OCI-LY7 (cell line): ENCODE data around the gene FAAH2. TPM values are rescaled to one million over a fixed set of nuclear protein-coding genes. Genes with fewer than 3 reads are reported as not detected.

Experiments
- BruUV-seq: library from RNA; stranded (reverse); fragments of 400-500 nt; replicated peaks from 2 replicates; lab custom pipeline; 2021; lab: Mats Ljungman, UMichigan
- CTCF ChIA-PET: fragments of 300-600 bp; sonication (Branson Sonifier 250); formaldehyde crosslinking; loops from one replicate; lab custom pipeline; 2022; ENCODE audit warnings: antibody characterized with exemption; ENCODE audit not compliant: unreplicated experiment; lab: Charles Lee
- POLR2A ChIA-PET: fragments of 300-600 bp; sonication (Branson Sonifier 250); formaldehyde crosslinking; loops from one replicate; lab custom pipeline; 2022; ENCODE audit warnings: antibody characterized with exemption; lab: Charles Lee
- DNase-seq: peaks from one replicate; pipeline ENCODE4 v3.0.0-alpha.2; 2015; ENCODE audit warnings: low spot score
- H2AFZ ChIP-seq: fragments of 200-600 bp; sonication (generic), shearing (Covaris generic); 2 replicates; pipeline ENCODE4 v1.6.1; 2014; ENCODE audit warnings: mild to moderate bottlenecking, antibody characterized with exemption, low read length, moderate library complexity
- H3K27ac ChIP-seq: fragments of 200-600 bp; sonication (generic); 2 replicates; pipeline ENCODE4 v1.5.1; 2014; ENCODE audit warnings: mixed run types, low read depth, mild to moderate bottlenecking, moderate library complexity, low read length, inconsistent platforms; ENCODE audit not compliant: poor library complexity, severe bottlenecking
- H3K36me3 ChIP-seq: fragments of 200-600 bp; sonication (generic); 2 replicates; pipeline ENCODE4 v1.6.1; 2014; ENCODE audit warnings: mild to moderate bottlenecking, antibody characterized with exemption, low read length, moderate library complexity, mixed read lengths; ENCODE audit not compliant: insufficient read depth
- H3K4me1 ChIP-seq: fragments of 200-600 bp; sonication (generic); 2 replicates; pipeline ENCODE4 v1.5.1; 2014; ENCODE audit warnings: mild to moderate bottlenecking, low read length; ENCODE audit not compliant: insufficient read depth, poor library complexity, severe bottlenecking
- H3K4me2 ChIP-seq: fragments of 200-600 bp; sonication (generic); 2 replicates; pipeline ENCODE4 v1.6.1; 2014; ENCODE audit warnings: mild to moderate bottlenecking, low read length
- H3K4me3 ChIP-seq: fragments of 200-600 bp; sonication (generic); 2 replicates; pipeline ENCODE4 v1.5.1; 2014; ENCODE audit warnings: mild to moderate bottlenecking, low read depth, low read length; ENCODE audit not compliant: poor library complexity, severe bottlenecking
- H3K79me2 ChIP-seq: fragments of 200-600 bp; sonication (generic); 2 replicates; pipeline ENCODE4 v1.6.1; 2016; ENCODE audit warnings: low read depth, mild to moderate bottlenecking, low read length, moderate library complexity, mixed read lengths; ENCODE audit not compliant: insufficient read depth
- H3K9me2 ChIP-seq: fragments of 200-600 bp; sonication (generic); 2 replicates; pipeline ENCODE4 v1.6.1; 2016; ENCODE audit warnings: mild to moderate bottlenecking, low read length, mixed read lengths; ENCODE audit not compliant: insufficient read depth
- H3K9me3 ChIP-seq: fragments of 200-600 bp; sonication (generic); 2 replicates; pipeline ENCODE4 v1.6.1; 2014; ENCODE audit warnings: mild to moderate bottlenecking, mixed run types, low read length, mixed read lengths
- H4K20me1 ChIP-seq: fragments of 200-600 bp; sonication (generic); 2 replicates; pipeline ENCODE4 v1.6.1; 2014; ENCODE audit warnings: mild to moderate bottlenecking, antibody characterized with exemption, low read length, moderate library complexity, mixed read lengths; ENCODE audit not compliant: insufficient read depth
- EZH2phosphoT487 ChIP-seq: fragments of 200-600 bp; sonication (generic); IDR thresholded peaks from 2 replicates; pipeline ENCODE4 v1.6.1; 2018; ENCODE audit warnings: low read depth, borderline replicate concordance, mild to moderate bottlenecking, mixed run types, antibody characterized with exemption, low read length, moderate library complexity, mixed read lengths
- intact Hi-C: fragments of 100-400 bp; cut with micrococcal nuclease; formaldehyde crosslinking; loops from one replicate; pipeline ENCODE4 v1.10.0; 2022; ENCODE audit not compliant: unreplicated experiment
- total RNA-seq, 2 experiments: library from RNA; depleted of rRNA in 1 of 2; stranded (reverse); fragments of >200 nt in 1 of 2; shearing (Covaris generic) in 1 of 2; gene quantifications; 2 replicates each; pipeline ENCODE4 v1.2.3, GENCODE V29; 2014 to 2022
- TF ChIP-seq, protein P1 (sequence below): fragments of 200-600 bp; sonication (generic); conservative IDR thresholded peaks from 2 replicates; pipeline ENCODE4 v1.5.1; 2014; ENCODE audit warnings: mild to moderate bottlenecking, antibody characterized with exemption, low read length, moderate library complexity, mixed read lengths

The FAAH2 gene
- total RNA-seq, 2 experiments from 2014 or later = 1.3 to 6.3 TPM

DNA sequence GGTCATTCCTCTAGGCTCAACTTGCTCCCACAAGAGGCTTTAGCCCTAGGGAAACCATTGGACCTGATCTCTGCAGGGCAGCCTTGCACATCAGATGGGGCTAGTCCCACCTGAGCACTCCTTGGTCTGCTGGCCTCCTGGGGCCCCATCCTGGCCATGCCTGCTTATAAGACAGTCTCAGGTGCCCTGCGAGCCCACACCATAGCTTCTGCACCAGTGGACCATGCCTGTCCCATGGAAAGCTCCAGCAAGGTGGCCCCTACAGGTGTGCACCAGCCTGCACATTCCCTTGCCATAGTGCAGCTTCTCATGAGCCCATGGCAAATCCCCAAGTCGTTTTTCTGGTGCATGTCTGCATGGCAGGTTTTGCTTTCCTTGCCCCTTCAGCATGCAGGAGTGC is 19.6 kb upstream of the FAAH2 start:
- no peaks in the 10 kb centered on the region for H3K79me2 ChIP-seq
- intact Hi-C loops = no loop called here
- H4K20me1 ChIP-seq = no peaks in the 10 kb centered on the region
- H3K9me2 ChIP-seq = no peaks in the 10 kb centered on the region
- ChIA-PET POLR2A (no interaction called here), CTCF (no interaction called here)
- no TSS peak for BruUV-seq
- no peak overlapping the region for H3K4me3 ChIP-seq
- H3K27ac ChIP-seq = no peak overlapping the region
- H3K4me2 ChIP-seq = no peak overlapping the region
- DNase-seq = no peak
- no peaks in the 10 kb centered on the region for H3K9me3 ChIP-seq
- TF ChIP-seq, protein P1, sequence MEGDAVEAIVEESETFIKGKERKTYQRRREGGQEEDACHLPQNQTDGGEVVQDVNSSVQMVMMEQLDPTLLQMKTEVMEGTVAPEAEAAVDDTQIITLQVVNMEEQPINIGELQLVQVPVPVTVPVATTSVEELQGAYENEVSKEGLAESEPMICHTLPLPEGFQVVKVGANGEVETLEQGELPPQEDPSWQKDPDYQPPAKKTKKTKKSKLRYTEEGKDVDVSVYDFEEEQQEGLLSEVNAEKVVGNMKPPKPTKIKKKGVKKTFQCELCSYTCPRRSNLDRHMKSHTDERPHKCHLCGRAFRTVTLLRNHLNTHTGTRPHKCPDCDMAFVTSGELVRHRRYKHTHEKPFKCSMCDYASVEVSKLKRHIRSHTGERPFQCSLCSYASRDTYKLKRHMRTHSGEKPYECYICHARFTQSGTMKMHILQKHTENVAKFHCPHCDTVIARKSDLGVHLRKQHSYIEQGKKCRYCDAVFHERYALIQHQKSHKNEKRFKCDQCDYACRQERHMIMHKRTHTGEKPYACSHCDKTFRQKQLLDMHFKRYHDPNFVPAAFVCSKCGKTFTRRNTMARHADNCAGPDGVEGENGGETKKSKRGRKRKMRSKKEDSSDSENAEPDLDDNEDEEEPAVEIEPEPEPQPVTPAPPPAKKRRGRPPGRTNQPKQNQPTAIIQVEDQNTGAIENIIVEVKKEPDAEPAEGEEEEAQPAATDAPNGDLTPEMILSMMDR = no peak
- no peak for TF ChIP-seq EZH2phosphoT487
- no peaks in the 10 kb centered on the region for H3K4me1 ChIP-seq
- no peak overlapping the region for H2AFZ ChIP-seq
- no peaks in the 10 kb centered on the region for H3K36me3 ChIP-seq

DNA sequence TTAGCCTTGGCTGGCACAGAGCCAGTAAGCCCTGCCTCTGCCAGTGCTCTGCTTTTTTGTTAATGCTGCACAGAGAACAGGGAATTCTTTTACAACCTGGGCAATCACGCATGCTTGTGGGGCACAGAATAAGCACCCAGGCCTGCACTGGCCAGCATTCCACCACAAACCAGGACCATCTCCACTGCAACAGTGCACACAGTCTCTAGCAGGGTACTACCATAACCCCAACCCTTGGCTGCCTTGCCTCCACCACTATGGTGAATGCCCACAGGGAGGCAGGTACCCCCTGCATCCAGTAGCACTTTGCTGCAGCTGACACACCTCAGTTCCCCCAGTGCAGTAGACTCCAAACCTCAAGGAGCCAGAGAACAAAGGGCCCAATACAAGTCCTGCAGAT is 19.2 kb upstream of the FAAH2 start:
- no peaks in the 10 kb centered on the region for H3K9me2 ChIP-seq
- intact Hi-C loops = no loop called here
- no peaks in the 10 kb centered on the region for H4K20me1 ChIP-seq
- POLR2A ChIA-PET = no interaction called here
- DNase-seq = no peak
- no peaks in the 10 kb centered on the region for H3K4me1 ChIP-seq
- no peaks in the 10 kb centered on the region for H3K36me3 ChIP-seq
- H3K4me3 ChIP-seq = no peak overlapping the region
- H3K27ac ChIP-seq = no peak overlapping the region
- no peak overlapping the region for H3K4me2 ChIP-seq
- no peaks in the 10 kb centered on the region for H3K79me2 ChIP-seq
- no peak for TF ChIP-seq EZH2phosphoT487
- TF ChIP-seq, protein P1 = no peak
- no TSS peak for BruUV-seq
- no peak overlapping the region for H2AFZ ChIP-seq
- H3K9me3 ChIP-seq = no peaks in the 10 kb centered on the region
- CTCF ChIA-PET = no interaction called here

DNA sequence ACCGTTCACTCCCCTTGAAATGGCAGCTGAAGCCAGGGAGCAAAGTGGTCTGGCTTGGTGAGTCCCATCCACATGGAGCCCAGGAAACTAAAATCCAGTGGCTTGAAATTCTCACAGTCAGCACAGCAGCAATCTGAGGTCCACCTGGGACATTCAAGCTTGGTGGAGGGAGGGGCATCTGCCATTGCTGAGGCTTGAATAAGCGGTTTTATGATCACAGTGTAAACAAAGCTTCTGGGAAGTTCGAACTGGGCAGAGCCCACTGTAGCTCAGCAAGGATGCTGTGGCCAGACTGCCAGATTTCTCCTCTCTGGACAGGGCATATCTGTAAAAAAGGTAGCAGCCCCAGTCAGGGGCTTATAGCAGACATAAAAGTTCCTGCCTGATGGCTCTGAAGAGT is 15.5 kb upstream of the FAAH2 start:
- intact Hi-C loops = no loop called here
- BruUV-seq = no TSS peak

More for the DNA sequence above, 15.5 kb upstream of the FAAH2 start:
- no peak for DNase-seq
- Histone ChIP-seq H3K27ac (no peak overlapping the region), H4K20me1 (no peaks in the 10 kb centered on the region), H3K4me3 (no peak overlapping the region), H3K36me3 (no peaks in the 10 kb centered on the region), H3K9me2 (no peaks in the 10 kb centered on the region), H3K4me1 (no peaks in the 10 kb centered on the region), H3K4me2 (no peak overlapping the region), H3K9me3 (no peaks in the 10 kb centered on the region), H3K79me2 (no peaks in the 10 kb centered on the region), H2AFZ (no peak overlapping the region)
- ChIA-PET POLR2A (no interaction called here), CTCF (no interaction called here)
- no peak for TF ChIP-seq EZH2phosphoT487
- TF ChIP-seq, protein P1 = no peak
